HEK293 (cell line): Measurements from ENCODE around the gene DCUN1D1.

Experiments used
- ATF2 ChIP-seq: fragments of 450-650 bp; formaldehyde crosslinking; IDR thresholded peaks from 2 replicates; pipeline ENCODE4 v1.5.1; 2016; ENCODE audit warnings: missing biosample characterization, missing genetic modification characterization, low read depth
- CTCF ChIP-seq: fragments of 450-650 bp; formaldehyde crosslinking; IDR thresholded peaks from 2 replicates; pipeline ENCODE4 v1.5.1; 2016; ENCODE audit warnings: missing biosample characterization, missing genetic modification characterization
- KLF10 ChIP-seq: fragments of 450-650 bp; IDR thresholded peaks from 2 replicates; pipeline ENCODE4 v1.5.1; 2018; ENCODE audit warnings: missing biosample characterization, mild to moderate bottlenecking, missing genetic modification characterization
- ZBTB26 ChIP-seq: fragments of 450-650 bp; formaldehyde crosslinking; optimal IDR thresholded peaks from 2 replicates; pipeline ENCODE3; 2016; ENCODE audit warnings: missing biosample characterization, mild to moderate bottlenecking, missing genetic modification characterization
- ZFP37 ChIP-seq: fragments of 450-650 bp; formaldehyde crosslinking; IDR thresholded peaks from 2 replicates; pipeline ENCODE4 v1.5.1; 2016; ENCODE audit warnings: missing biosample characterization, missing genetic modification characterization
- ZNF146 ChIP-seq: fragments of 450-650 bp; formaldehyde crosslinking; IDR thresholded peaks from 2 replicates; pipeline ENCODE4 v1.5.1; 2016; ENCODE audit warnings: missing biosample characterization, missing genetic modification characterization
- ZNF174 ChIP-seq: fragments of 450-650 bp; formaldehyde crosslinking; IDR thresholded peaks from 2 replicates; pipeline ENCODE4 v1.5.0; 2017; ENCODE audit warnings: missing biosample characterization, mild to moderate bottlenecking, missing genetic modification characterization
- ZNF398 ChIP-seq: fragments of 450-650 bp; formaldehyde crosslinking; IDR thresholded peaks from 2 replicates; pipeline ENCODE4 v1.5.1; 2017; ENCODE audit warnings: missing biosample characterization, missing genetic modification characterization
- ZNF449 ChIP-seq: fragments of 450-650 bp; formaldehyde crosslinking; IDR thresholded peaks from 2 replicates; pipeline ENCODE4 v1.5.1; 2017; ENCODE audit warnings: missing biosample characterization, mild to moderate bottlenecking, missing genetic modification characterization, moderate library complexity
- ZNF558 ChIP-seq: fragments of 450-650 bp; formaldehyde crosslinking; IDR thresholded peaks from 2 replicates; pipeline ENCODE4 v1.5.1; 2016; ENCODE audit warnings: missing biosample characterization, missing genetic modification characterization
- ZNF580 ChIP-seq: fragments of 450-650 bp; formaldehyde crosslinking; IDR thresholded peaks from 2 replicates; pipeline ENCODE4 v1.5.1; 2016; ENCODE audit warnings: missing biosample characterization, missing genetic modification characterization
- ZSCAN5A ChIP-seq: fragments of 450-650 bp; formaldehyde crosslinking; IDR thresholded peaks from 2 replicates; pipeline ENCODE4 v1.5.1; 2016; ENCODE audit warnings: missing biosample characterization, missing genetic modification characterization

- TF ChIP-seq ZNF558 (tag by site-specific recombination): no peak
- no peak for TF ChIP-seq ATF2 (tag by site-specific recombination)
- no peak for TF ChIP-seq ZBTB26
- TF ChIP-seq CTCF (tag by site-specific recombination): no peak
- TF ChIP-seq KLF10 (tag by site-specific recombination): no peak
- no peak for TF ChIP-seq ZNF449 (tag by site-specific recombination)
- TF ChIP-seq ZNF398 (tag by site-specific recombination): no peak
- no peak for TF ChIP-seq ZFP37 (tag by site-specific recombination)
- TF ChIP-seq ZNF174 (tag by site-specific recombination): no peak
- TF ChIP-seq ZSCAN5A: no peak
- TF ChIP-seq ZNF146 (tag by site-specific recombination): no peak
- TF ChIP-seq ZNF580 (tag by site-specific recombination): no peak
Measured at GRCh38 chr3:182948305-182948704, 32.0 kb downstream of the DCUN1D1 start.
